GM13977 (cell line): ENCODE results near the gene COL6A3.

Experiments used
- DNase-seq: peaks from one replicate; pipeline ENCODE4 v3.0.0; 2012; ENCODE audit warnings: low spot score
- in situ Hi-C: fragments of 300-500 bp; cut with MboI; formaldehyde crosslinking; loops from one replicate; pipeline ENCODE4 v1.12.0; 2022; ENCODE audit warnings: low sequenced_read_pairs, low pct_unique_long_range_greater_than_20kb, mixed read lengths, inconsistent platforms; ENCODE audit not compliant: unreplicated experiment
- TF ChIP-seq, protein P1 (sequence below): IDR thresholded peaks from 2 replicates; pipeline ENCODE4 v1.5.1; 2012; ENCODE audit warnings: mild to moderate bottlenecking, control low read depth; ENCODE audit not compliant: insufficient read depth; ENCODE audit errors: extremely low read depth, missing control alignments

Gene COL6A3

DNA sequence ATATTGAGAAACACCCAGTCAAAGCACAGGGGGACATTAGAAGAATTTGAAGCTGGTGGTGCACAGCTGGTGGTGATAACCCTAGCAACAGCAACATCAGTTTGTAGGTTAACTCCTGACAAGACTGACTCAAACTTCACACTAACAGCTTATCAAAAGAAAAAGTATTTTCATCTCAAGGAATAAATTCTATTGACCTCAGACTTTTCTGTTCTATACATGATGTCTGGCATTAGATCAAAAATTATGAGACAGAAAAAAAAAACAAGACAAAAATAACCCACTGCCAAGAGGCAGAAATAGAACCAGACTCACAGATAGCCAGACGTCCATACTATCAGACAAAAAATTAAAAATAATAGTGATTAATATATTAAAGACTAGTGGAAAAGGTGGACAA is 126.1 kb downstream of the COL6A3 start:
- TF ChIP-seq, protein P1, sequence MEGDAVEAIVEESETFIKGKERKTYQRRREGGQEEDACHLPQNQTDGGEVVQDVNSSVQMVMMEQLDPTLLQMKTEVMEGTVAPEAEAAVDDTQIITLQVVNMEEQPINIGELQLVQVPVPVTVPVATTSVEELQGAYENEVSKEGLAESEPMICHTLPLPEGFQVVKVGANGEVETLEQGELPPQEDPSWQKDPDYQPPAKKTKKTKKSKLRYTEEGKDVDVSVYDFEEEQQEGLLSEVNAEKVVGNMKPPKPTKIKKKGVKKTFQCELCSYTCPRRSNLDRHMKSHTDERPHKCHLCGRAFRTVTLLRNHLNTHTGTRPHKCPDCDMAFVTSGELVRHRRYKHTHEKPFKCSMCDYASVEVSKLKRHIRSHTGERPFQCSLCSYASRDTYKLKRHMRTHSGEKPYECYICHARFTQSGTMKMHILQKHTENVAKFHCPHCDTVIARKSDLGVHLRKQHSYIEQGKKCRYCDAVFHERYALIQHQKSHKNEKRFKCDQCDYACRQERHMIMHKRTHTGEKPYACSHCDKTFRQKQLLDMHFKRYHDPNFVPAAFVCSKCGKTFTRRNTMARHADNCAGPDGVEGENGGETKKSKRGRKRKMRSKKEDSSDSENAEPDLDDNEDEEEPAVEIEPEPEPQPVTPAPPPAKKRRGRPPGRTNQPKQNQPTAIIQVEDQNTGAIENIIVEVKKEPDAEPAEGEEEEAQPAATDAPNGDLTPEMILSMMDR: no peak
- DNase-seq: no peak
- in situ Hi-C loops: no loop called here

DNA sequence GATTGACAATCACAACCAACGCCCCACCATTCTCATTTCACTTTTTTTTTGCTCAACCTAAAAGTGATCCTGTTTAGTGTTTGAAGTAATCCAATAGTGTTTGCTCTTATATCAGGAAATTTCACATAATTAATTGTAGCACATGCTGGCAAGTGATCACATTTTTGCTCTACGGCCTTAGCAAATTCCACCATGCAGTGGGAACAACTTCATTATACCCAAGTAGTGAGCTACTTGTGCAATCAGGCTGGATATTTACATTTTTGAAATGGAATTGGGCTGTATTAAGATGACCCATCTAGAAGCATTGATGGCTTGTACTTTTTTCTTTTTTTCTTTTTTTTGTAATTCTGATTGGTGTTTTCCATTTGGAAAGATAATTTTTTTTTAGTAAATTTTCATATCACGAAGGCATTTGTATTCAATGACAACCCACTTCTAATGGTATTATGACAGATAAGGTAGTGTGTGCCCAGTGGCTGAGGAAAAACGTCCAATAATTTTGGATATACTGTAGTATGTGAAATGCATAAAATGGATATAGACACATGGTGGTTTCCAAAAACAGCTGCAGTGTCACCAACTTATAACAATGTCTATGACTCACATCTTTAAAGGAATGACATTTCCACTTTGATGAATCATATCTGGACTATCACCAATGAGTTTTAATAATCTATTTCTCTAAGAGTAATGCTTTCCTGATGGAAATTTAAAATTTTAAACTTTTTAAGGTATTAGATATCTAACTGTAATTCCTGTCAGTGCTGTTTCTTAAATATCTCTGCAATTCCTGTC is 130.6 kb downstream of the COL6A3 start:
- TF ChIP-seq, protein P1: no peak
- DNase-seq: no peak
- in situ Hi-C loops: no loop called here

DNA sequence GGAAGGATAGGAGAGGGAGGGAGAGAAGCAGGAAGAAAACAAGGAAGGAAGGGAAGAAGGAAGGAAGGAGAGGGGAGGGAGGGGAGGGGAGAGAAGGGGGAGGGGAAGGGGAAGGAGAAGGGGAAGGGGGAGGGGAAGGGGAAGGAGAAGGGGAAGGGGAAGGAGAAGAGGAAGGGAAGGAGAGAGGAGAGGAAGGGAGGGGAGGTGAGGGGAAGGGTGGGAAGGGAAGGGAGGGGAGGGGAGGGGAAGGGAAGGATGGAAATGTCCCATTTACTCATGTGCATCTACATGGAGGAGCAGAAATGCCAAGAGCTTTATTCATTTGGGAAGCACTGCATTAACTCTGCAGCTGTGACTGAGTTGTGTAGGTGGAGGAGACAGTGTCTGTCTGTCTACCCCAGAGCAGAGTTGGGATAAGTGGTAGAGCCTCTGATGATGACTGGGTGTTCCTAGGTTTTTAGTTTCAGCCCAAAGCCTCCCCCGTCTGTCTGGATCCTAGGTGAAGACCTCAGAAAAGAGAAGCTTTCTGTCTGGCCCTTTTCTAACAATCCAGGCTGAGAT is 131.3 kb downstream of the COL6A3 start:
- in situ Hi-C loops: no loop called here
- TF ChIP-seq, protein P1: no peak
- no peak for DNase-seq

DNA sequence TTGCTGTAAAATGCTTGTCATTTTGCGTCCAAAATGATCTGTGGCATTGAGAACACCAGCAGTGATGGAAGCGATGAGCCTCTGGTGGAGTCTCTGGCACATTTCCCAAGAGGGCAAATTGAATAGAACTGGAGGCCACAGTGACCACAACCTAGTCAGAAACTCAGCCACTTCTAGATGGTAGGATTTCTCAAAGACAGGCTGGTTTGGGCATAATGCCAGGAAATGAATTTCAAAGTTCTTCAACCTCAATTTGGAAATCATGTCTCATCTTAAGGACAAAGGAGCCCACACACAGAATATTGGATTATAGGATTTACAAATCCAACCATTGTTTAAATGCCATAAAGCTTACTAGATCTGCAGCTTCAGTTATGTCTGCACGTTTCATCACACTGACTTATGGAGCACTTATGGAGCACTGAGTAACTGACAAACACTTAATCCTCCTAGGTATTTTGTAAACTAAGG is 132.1 kb downstream of the COL6A3 start:
- TF ChIP-seq, protein P1: no peak
- in situ Hi-C loops: no loop called here
- DNase-seq: no peak

DNA sequence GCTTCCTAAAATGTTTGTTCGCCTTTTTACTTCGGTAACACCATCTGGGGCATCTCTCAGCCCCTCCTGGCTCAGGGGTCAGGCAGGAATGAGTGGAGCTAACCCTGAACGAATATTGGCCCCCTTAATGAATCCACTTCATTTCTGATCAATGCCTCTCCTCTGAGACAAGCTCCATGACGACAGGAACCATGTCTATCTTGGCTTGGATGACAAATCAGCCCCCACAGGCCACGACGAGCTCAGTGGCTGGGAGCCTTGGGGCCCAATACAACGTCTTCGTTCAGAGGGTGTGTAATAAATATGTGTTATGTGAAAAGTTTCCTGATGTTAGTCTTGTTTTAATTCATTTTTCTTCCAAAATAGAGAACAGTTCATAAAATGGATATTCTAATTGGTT is 133.0 kb downstream of the COL6A3 start:
- no peak for DNase-seq
- TF ChIP-seq, protein P1: no peak
- in situ Hi-C loops: no loop called here

DNA sequence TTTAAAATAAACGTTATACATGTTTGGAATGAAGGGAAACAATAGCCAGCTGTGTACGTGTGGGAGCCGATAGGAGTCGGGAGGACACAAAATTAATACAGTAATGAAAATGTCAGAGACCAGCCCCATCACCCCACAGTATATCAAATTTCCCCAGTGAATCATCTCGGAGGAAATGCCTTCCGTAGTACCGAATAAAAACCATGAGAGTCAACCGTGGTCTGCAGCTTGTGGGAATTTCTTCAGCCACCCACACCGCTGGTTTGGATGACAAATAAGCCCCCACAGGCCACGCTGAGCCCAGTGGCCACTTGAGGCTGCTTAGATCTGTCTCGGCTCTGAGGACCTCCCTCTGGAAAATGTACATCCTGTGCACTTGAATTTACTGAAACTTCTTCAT is 133.7 kb downstream of the COL6A3 start:
- in situ Hi-C loops: no loop called here
- TF ChIP-seq, protein P1: no peak
- no peak for DNase-seq
